Measurements from ENCODE around the gene ZNF679. TPM values are rescaled to one million over a fixed set of nuclear protein-coding genes. Genes with fewer than 3 reads are reported as not detected.
"Not testable (repeated sequence)": the region's sequence is repeated elsewhere in the genome, so short reads cannot be mapped to it uniquely, and the experiment has no call there.

Gene ZNF679
- total RNA-seq = not detected in 2 replicates

DNA sequence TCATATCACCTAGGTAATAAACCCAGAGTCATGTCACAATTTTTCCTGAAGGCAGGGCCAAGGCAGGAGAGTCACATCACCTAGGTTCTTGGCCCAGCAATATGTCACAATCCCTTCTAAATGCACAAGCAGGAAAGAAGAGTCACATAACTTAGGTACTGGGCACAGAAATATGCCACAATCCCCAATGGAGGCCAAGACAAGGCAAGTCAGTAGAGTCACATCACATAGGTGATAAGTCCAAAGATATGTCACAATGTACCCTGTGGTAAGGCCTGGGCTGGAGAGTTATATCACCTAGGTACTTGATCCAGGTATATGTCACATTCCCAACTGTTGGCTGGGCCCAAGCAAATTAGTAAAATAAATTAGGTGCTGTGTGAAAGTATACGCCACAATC is at the start of gene ZNF679:
Gene ZNF679, plus strand, starts transcription at position 301 of the 400 bp plus-strand sequence. CDS start 20,644 bp downstream, outside the sequence.
- not testable (repeated sequence) for DNase-seq (ENCODE audit: low read depth)

DNA sequence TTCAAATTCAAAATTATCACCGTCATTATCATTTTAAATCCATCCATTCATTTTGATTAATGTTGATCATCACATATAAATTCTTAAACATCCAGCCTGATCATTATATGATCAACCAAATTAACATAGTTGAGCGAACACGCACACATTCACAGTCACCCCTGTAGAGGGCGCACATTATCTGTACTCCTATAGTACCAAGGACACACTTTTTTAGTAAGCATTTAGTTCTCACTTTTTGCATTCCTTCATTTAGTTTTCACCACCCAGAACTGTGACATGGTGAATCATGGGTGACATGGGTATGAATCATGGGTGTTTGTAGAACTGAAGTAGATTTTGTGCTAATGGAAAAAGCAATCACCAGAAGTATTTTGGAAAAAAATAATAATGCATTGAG is 47.3 kb upstream of the ZNF679 start:
- no peak overlapping the region for H3K4me3 ChIP-seq (ENCODE audit: low read depth, low read length)
- DNase-seq (ENCODE audit: low read depth) = peak; percentile 0

More for the DNA sequence above, at the start of gene ZNF679:
- H3K4me3 ChIP-seq (ENCODE audit: low read depth, low read length) = not testable (repeated sequence)

DNA sequence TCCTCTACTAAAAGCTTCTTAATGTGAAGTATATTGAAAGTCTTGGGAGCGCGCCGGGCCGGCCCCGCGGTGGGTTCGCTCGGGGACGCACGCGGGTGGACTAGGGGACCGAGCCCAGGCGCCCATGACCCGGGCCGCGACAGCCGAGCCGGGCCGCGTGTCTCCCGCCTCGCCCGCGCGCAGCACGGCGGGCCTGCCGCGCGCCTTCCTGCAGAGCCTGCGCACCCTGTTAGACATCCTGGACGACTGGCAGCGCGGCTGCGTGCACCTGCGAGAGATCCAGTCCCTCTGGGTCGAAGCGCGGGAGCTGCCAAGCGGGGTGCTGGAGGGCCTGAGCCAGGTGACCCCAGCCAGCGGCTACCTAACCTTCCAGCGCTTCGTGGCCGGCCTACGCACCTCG is 46.7 kb upstream of the ZNF679 start:
- TF ChIP-seq, protein P1, sequence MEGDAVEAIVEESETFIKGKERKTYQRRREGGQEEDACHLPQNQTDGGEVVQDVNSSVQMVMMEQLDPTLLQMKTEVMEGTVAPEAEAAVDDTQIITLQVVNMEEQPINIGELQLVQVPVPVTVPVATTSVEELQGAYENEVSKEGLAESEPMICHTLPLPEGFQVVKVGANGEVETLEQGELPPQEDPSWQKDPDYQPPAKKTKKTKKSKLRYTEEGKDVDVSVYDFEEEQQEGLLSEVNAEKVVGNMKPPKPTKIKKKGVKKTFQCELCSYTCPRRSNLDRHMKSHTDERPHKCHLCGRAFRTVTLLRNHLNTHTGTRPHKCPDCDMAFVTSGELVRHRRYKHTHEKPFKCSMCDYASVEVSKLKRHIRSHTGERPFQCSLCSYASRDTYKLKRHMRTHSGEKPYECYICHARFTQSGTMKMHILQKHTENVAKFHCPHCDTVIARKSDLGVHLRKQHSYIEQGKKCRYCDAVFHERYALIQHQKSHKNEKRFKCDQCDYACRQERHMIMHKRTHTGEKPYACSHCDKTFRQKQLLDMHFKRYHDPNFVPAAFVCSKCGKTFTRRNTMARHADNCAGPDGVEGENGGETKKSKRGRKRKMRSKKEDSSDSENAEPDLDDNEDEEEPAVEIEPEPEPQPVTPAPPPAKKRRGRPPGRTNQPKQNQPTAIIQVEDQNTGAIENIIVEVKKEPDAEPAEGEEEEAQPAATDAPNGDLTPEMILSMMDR (IDR thresholded peaks at IDR 0.05; ENCODE audit: insufficient read depth, low read depth, low read length) = no peak
- no peak overlapping the region for H3K4me3 ChIP-seq (ENCODE audit: low read depth, low read length)
- no peak for DNase-seq (ENCODE audit: low read depth)

More for the DNA sequence above, 47.3 kb upstream of the ZNF679 start:
- TF ChIP-seq, protein P1 (IDR thresholded peaks at IDR 0.05; ENCODE audit: insufficient read depth, low read depth, low read length) = peak; percentile 23

DNA sequence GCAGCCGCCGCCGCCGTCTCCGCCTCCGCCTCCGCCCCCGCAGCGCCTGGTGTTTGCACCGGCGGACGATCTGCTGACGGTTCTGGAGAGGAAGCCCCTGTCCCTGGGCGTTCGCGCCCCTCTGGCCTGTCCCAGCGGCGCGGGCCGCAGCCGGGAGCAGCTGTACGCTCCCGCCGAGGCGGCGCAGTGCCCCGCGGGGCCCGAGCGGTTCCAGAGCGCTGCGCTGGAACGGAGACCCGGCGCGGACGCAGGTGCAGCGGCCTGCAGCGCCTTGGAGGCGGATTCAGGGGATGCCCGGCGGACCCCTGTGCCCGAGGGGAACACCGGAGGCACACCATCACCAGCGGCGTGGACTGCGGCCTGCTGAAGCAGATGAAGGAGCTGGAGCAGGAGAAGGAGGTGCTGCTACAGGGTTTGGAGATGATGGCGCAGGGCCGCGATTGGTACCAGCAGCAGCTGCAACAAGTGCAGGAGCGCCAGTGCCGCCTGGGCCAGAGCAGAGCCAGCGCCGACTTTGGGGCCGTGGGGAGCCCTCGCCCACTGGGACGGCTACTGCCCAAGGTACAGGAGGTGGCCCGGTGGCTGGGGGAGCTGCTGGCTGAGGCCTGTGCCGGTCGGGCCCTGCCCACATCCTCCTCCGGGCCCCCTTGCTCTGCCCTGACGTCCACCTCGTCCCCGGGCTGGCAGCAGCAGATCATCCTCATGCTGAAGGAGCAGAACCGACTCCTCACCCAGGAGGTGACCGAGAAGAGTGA is 46.1 kb upstream of the ZNF679 start:
- DNase-seq (ENCODE audit: low read depth) = no peak
- TF ChIP-seq, protein P1 (IDR thresholded peaks at IDR 0.05; ENCODE audit: insufficient read depth, low read depth, low read length) = no peak
- no peak overlapping the region for H3K4me3 ChIP-seq (ENCODE audit: low read depth, low read length)

DNA sequence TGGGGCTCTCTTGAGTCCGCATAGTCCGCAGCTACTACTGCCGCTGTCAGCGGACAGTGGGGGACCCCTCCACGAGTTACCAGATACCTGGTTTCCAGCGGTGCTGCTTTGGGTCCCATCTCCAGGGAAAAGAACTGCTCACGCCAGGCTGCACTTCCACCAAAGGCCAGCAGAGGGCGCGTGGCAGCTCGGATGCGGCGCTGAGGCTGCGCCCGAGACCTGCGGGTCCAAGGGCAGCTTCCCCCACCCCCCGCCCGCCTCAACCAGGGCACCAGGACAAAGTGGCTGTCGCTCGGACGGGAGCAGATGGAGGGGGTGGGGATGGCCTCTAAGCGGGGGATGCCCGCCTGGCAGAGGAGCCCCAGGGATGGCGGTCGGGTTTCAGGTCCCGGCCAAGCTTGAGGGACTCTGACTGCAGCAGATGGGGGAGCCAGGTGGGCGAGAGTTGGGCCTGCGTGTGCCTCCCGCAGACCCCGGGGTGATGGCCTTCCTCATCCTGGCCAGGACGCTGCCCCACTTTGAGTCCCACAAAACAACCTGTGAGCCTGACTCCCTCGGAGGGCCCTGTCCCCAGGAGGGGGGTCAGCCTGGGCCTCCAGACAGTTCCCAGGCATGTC is 45.0 kb upstream of the ZNF679 start:
- TF ChIP-seq, protein P1 (IDR thresholded peaks at IDR 0.05; ENCODE audit: insufficient read depth, low read depth, low read length) = peak; percentile 26

DNA sequence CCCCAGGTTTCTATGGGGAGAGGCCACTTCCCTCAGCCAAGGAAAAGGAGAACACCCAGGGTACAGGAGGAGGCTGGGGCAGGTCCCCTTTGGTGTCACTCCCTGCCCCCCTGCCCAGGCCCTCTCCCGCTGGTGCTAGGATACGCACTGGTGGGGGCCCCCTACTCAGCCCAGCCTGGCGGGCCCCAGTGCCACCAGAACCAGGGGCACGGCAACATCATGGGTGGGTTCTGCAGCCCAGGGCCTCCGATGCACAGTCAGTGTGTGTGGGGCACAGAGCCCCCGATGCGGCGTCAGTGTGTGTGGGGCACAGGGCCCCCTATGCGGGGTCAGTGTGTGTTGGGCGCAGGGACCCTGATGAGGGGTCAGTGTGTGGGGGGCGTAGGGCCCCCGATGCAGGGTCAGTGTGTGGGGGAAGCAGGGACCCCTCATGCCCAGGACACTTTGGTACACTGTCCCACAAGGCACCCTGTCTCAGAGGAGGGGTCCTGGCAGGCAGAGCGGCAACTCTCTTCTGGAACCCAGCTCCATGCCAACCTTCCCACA is 44.4 kb upstream of the ZNF679 start:
- no peak overlapping the region for H3K4me3 ChIP-seq (ENCODE audit: low read depth, low read length)
- no peak for DNase-seq (ENCODE audit: low read depth)
- TF ChIP-seq, protein P1 (IDR thresholded peaks at IDR 0.05; ENCODE audit: insufficient read depth, low read depth, low read length) = no peak

More for the DNA sequence above, 45.0 kb upstream of the ZNF679 start:
- no peak overlapping the region for H3K4me3 ChIP-seq (ENCODE audit: low read depth, low read length)
- no peak for DNase-seq (ENCODE audit: low read depth)

DNA sequence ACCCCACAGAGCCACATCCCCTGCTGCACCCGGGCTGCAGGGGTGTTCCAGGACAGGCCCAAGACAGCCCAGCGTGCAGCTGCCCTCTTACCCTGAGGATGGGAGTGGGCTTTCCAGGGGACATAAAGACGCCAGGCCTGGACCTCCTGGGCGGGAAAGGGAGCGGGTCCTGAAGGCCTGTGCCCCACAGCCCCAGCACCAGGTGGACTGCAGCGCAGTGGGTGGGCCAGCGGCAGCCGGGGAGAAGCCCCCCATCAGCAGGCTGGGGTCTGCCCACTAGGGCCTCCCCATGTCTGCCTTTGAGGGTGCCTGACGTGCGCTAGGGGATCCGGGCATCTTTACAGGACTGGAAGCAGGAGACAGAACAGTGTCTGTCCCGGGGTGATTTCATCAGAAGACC is 43.9 kb upstream of the ZNF679 start:
- no peak for DNase-seq (ENCODE audit: low read depth)
- TF ChIP-seq, protein P1 (IDR thresholded peaks at IDR 0.05; ENCODE audit: insufficient read depth, low read depth, low read length) = no peak
- no peak overlapping the region for H3K4me3 ChIP-seq (ENCODE audit: low read depth, low read length)
